ENCODE results near the gene SF3B4.
"Not testable (repeated sequence)": the region's sequence is repeated elsewhere in the genome, so short reads cannot be mapped to it uniquely, and the experiment has no call there.

The SF3B4 gene

GRCh38 chr1:149888247-149888998, 39.2 kb downstream of the SF3B4 start:
- DNase-seq (ENCODE audit: extremely low read depth in 1 of 2, low read depth in 1 of 2): peak; percentile 62 to 80

- peak; percentile 65 to 70 for DNase-seq (ENCODE audit: extremely low read depth in 1 of 2, low read depth in 1 of 2)
Measured at GRCh38 chr1:149887456-149888246, 40.0 kb downstream of the SF3B4 start.

GRCh38 chr1:149887196-149887455, 40.5 kb downstream of the SF3B4 start:
- not testable (repeated sequence) for DNase-seq (ENCODE audit: extremely low read depth in 1 of 2, low read depth in 1 of 2)

GRCh38 chr1:149886396-149887195, 41.0 kb downstream of the SF3B4 start:
- DNase-seq (ENCODE audit: extremely low read depth in 1 of 2, low read depth in 1 of 2): peak; percentile 72 to 73

DNA sequence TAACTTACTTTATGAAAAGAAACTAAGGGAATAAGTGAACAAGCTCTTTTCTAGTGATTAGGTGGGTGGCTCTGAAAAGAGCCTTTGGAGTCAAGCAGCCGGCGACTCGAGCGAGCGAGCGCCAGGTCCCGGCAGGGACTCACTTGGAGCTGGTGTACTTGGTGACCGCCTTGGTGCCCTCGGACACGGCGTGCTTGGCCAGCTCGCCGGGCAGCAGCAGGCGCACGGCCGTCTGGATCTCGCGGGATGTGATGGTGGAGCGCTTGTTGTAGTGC, 41.5 kb downstream of the SF3B4 start:
- DNase-seq (ENCODE audit: extremely low read depth in 1 of 2, low read depth in 1 of 2): not testable (repeated sequence)

DNA sequence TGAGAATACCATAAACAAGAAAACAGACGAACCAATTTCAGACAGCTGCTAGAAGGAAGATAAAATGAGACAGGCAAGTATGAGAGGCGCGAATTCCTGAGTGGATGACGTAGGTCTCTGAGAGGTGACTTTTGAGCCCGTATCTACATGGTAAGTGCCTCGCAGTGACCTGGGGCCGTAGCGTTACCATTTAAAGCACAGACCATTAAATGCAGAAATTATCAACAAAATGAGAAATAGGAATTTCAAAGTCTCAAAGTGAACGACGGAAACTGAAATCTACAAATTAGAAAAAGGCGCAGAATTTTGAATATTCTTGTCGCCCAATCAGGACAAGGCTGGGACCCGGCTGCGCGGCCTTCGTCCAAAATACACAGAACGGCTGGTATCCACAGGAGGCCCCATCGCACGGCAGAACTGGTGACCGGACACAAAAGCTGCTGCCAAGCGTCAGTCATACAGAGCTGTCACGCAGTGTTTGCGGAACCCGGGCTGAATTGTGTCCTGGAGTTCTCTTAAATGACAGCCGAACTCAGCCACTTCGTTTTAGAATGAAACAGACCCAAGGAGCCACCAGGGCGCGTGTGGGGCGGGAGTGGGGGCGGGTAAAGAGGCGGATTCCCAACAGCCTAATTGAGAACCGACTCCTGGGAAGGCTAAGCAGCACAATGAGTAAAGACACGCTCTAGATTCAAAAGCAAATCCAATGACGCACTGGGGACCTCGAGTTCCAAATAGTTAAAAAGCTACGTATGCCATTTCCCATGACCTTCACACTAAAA, 42.1 kb downstream of the SF3B4 start:
- peak; percentile 60 to 69 for DNase-seq (ENCODE audit: extremely low read depth in 1 of 2, low read depth in 1 of 2)

GRCh38 chr1:149884433-149885338, 42.9 kb downstream of the SF3B4 start:
- DNase-seq (ENCODE audit: extremely low read depth in 1 of 2, low read depth in 1 of 2): no peak

DNA sequence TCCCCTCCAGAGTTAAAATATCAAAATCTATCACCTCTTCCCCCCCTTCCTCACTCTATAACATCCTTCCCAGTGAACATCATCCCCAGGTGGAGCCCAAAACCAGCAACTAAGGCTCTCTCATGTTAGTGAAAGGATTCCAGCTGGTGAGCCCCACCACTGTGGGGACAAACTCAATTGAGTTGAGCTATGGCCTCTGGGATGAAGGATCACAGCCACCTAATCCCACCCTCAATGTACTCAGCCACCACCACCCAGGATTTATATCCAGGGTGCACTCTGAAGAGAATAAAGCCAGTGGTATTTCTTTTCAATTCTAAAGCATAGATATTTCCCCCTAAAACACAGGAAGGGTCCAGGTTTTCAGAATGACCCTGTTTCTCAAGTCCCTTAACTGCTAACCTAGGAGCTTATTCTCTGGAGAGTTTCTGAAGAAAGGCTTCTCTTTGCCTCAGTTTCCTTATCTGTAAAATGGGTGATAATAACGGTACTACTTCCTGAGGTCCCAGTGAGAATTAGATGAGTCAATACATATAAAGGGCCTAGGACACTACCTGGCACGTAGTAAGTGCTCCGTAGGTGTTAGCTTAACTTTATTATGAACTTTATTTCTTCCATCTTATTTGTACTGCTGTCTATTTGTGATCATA, 43.9 kb downstream of the SF3B4 start:
- no peak for DNase-seq (ENCODE audit: extremely low read depth in 1 of 2, low read depth in 1 of 2)

- DNase-seq (ENCODE audit: extremely low read depth in 1 of 2, low read depth in 1 of 2): no peak
Measured at GRCh38 chr1:149881876-149882275, 45.7 kb downstream of the SF3B4 start.

GRCh38 chr1:149879556-149879955, 48.0 kb downstream of the SF3B4 start:
- no peak for DNase-seq (ENCODE audit: extremely low read depth in 1 of 2, low read depth in 1 of 2)

DNA sequence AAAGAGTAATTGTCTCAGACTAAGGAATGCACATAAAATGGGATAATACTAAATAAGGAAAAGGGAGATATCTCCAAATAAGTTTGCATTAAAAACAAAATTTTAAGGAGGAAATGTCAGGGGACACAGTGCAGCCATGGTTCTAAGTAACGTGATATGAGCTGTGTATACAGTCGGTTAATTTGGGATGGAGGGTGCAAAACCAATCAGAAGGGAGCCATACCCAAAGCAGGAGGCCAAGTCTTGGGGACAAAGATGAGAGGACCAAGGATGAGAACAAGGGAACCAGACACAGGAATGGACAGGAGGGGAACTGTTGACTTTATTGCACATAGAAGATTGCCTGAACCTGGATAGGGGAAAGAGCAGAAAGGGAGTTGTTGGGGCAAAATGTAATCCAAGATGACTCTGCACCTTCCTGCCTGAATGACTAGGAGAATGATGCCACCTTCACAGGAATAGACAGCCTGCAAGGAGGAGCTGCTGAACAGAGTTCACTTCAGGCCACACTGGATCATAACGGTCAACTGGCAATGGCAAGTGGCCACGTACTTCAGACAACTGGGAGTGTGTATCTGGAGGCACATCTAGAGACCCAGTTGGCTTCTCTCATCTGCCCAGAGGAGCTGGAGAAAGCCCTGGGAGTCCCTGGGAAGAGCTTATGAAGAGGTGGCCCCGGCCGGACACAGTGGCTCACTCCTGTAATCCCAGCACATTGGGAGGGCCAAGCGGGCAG, 50.2 kb downstream of the SF3B4 start:
- DNase-seq (ENCODE audit: extremely low read depth in 1 of 2, low read depth in 1 of 2): no peak

Data from stimulated activated CD8-positive, alpha-beta memory T cell treated with anti-CD3 and anti-CD28 coated beads, Interleukin-7, amount 100 ng/mL, for 48 hours (primary cell).